ENCODE data around the gene PLEKHA4. TPM values are rescaled to one million over a fixed set of nuclear protein-coding genes. Genes with fewer than 3 reads are reported as not detected.

PLEKHA4 gene
- total RNA-seq, 4 donors from 2014 or later: 7.3 to 18.7 (median 14.9) TPM

- no peak for ATAC-seq (ENCODE audit: low FRiP score)
- no peak for DNase-seq (ENCODE audit: low spot score)
- no peak for TF ChIP-seq CTCF (IDR thresholded peaks at IDR 0.05)
Measured at GRCh38 chr19:48833977-48834376, 34.4 kb downstream of the PLEKHA4 start.

GRCh38 chr19:48833049-48833448, 35.4 kb downstream of the PLEKHA4 start:
- DNase-seq (ENCODE audit: low spot score) (no peak), ATAC-seq (ENCODE audit: low FRiP score) (no peak)
- no peak for TF ChIP-seq CTCF (IDR thresholded peaks at IDR 0.05)

GRCh38 chr19:48830965-48831364, 37.5 kb downstream of the PLEKHA4 start:
- TF ChIP-seq CTCF (IDR thresholded peaks at IDR 0.05): no peak
- DNase-seq (ENCODE audit: low spot score) (no peak), ATAC-seq (ENCODE audit: low FRiP score) (no peak)

- ATAC-seq (ENCODE audit: low FRiP score): no peak
- no peak for DNase-seq (ENCODE audit: low spot score)
- no peak for TF ChIP-seq CTCF (IDR thresholded peaks at IDR 0.05)
Measured at GRCh38 chr19:48830088-48830487, 38.3 kb downstream of the PLEKHA4 start.

GRCh38 chr19:48826606-48827020, 41.8 kb downstream of the PLEKHA4 start:
- DNase-seq (ENCODE audit: low spot score) (no peak), ATAC-seq (ENCODE audit: low FRiP score) (no peak)
- no peak for TF ChIP-seq CTCF (IDR thresholded peaks at IDR 0.05)

GRCh38 chr19:48822514-48822913, 45.9 kb downstream of the PLEKHA4 start:
- ATAC-seq (ENCODE audit: low FRiP score): no peak
- no peak for TF ChIP-seq CTCF (IDR thresholded peaks at IDR 0.05)
- DNase-seq (ENCODE audit: low spot score): no peak

GRCh38 chr19:48821633-48822032, 46.8 kb downstream of the PLEKHA4 start:
- no peak for TF ChIP-seq CTCF (IDR thresholded peaks at IDR 0.05)

More at GRCh38 chr19:48821633-48822032, 46.8 kb downstream of the PLEKHA4 start:
- no peak for ATAC-seq (ENCODE audit: low FRiP score)
- DNase-seq (ENCODE audit: low spot score): no peak
